Uterus (tissue), 2 donors: ENCODE results near the gene GSX1.

Experiments used
- POLR2A ChIP-seq, 2 donors: fragments of 450-650 bp; IDR thresholded peaks; one replicate each; pipeline ENCODE4 v1.6.1; 2016; ENCODE audit warnings: antibody characterized with exemption in 2 of 2, mild to moderate bottlenecking in 1 of 2, moderate library complexity in 1 of 2
- TF ChIP-seq, protein P1 (sequence below), 4 experiments: fragments of 200-600 bp in 2 of 4; fragments of 450-650 bp in 2 of 4; sonication (generic) in 2 of 4; IDR thresholded peaks; one replicate each; pipeline ENCODE4 v1.5.1; 2016 to 2019; ENCODE audit warnings: antibody characterized with exemption in 4 of 4, mild to moderate bottlenecking in 2 of 4, moderate library complexity in 1 of 4

DNA sequence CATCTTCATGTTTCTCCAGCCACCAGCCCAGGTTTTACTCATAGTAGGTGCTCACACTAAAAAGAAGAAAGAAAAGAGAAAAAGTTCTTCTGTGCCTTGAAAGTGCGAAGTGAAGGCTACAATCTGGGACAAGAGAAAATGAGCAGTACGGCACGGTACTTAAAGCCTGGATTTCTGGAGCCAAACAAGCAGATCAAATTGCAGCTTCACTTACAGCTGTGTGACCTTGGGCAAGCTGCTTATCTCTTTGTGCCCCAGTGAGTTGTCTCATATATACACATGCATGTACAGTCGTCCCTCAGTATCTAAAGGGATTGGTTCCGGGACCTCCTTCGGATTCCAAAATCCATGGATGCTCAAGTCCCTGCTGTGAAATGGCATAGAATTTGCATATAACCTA lies 41.8 kb downstream of the GSX1 start:
- TF ChIP-seq, protein P1, sequence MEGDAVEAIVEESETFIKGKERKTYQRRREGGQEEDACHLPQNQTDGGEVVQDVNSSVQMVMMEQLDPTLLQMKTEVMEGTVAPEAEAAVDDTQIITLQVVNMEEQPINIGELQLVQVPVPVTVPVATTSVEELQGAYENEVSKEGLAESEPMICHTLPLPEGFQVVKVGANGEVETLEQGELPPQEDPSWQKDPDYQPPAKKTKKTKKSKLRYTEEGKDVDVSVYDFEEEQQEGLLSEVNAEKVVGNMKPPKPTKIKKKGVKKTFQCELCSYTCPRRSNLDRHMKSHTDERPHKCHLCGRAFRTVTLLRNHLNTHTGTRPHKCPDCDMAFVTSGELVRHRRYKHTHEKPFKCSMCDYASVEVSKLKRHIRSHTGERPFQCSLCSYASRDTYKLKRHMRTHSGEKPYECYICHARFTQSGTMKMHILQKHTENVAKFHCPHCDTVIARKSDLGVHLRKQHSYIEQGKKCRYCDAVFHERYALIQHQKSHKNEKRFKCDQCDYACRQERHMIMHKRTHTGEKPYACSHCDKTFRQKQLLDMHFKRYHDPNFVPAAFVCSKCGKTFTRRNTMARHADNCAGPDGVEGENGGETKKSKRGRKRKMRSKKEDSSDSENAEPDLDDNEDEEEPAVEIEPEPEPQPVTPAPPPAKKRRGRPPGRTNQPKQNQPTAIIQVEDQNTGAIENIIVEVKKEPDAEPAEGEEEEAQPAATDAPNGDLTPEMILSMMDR (IDR thresholded peaks at IDR 0.05): no peak
- no peak for TF ChIP-seq POLR2A (IDR thresholded peaks at IDR 0.05)
